HepG2 (cell line): ENCODE data around the gene FZD4. TPM values are rescaled to one million over a fixed set of nuclear protein-coding genes. Genes with fewer than 3 reads are reported as not detected.
A peak's percentile ranks its signal among the peaks of the same experiment; 100 is the strongest.

Experiments used
- AGO2 ChIP-seq: fragments of 200-400 bp; formaldehyde crosslinking; optimal IDR thresholded peaks from 2 replicates; pipeline ENCODE3; 2017; ENCODE audit warnings: mild to moderate bottlenecking, low read depth, low read length, moderate library complexity
- ATF6 ChIP-seq: sonication (generic); formaldehyde crosslinking; conservative IDR thresholded peaks from 2 replicates; pipeline ENCODE4 v1.4.0; 2020; ENCODE audit warnings: missing genetic modification reagents
- CC2D1A ChIP-seq: sonication (generic); formaldehyde crosslinking; IDR thresholded peaks from 2 replicates; pipeline ENCODE4 v1.8.1; 2023; ENCODE audit warnings: mild to moderate bottlenecking, missing genetic modification reagents
- ESRRA ChIP-seq: sonication (generic); formaldehyde crosslinking; IDR thresholded peaks from 2 replicates; pipeline ENCODE4 v1.5.1; 2020; ENCODE audit warnings: mild to moderate bottlenecking, low read depth, missing genetic modification reagents
- IKZF4 ChIP-seq: sonication (generic); formaldehyde crosslinking; IDR thresholded peaks from 2 replicates; pipeline ENCODE4 v1.5.1; 2020; ENCODE audit warnings: borderline replicate concordance, mild to moderate bottlenecking, low read depth, missing genetic modification reagents; ENCODE audit errors: not compliant biosample characterization
- MAFG ChIP-seq: sonication (generic); formaldehyde crosslinking; IDR thresholded peaks from 2 replicates; pipeline ENCODE4 v1.5.1; 2020; ENCODE audit warnings: mild to moderate bottlenecking, missing genetic modification reagents
- MTF1 ChIP-seq: sonication (generic); formaldehyde crosslinking; IDR thresholded peaks from 2 replicates; pipeline ENCODE4 v1.5.0; 2020; ENCODE audit warnings: missing genetic modification reagents
- ONECUT2 ChIP-seq: sonication (generic); formaldehyde crosslinking; IDR thresholded peaks from 2 replicates; pipeline ENCODE4 v1.4.0; 2020; ENCODE audit warnings: missing genetic modification reagents
- PATZ1 ChIP-seq: sonication (generic); formaldehyde crosslinking; IDR thresholded peaks from 2 replicates; pipeline ENCODE4 v1.4.0; 2020; ENCODE audit warnings: missing genetic modification reagents
- RBAK ChIP-seq: sonication (generic); formaldehyde crosslinking; IDR thresholded peaks from 2 replicates; pipeline ENCODE4 v1.5.1; 2020; ENCODE audit warnings: mild to moderate bottlenecking, missing genetic modification reagents
- STAG1 ChIP-seq: sonication (generic); formaldehyde crosslinking; IDR thresholded peaks from 2 replicates; pipeline ENCODE4 v1.4.0; 2020; ENCODE audit warnings: missing genetic modification reagents
- TEAD3 ChIP-seq: optimal IDR thresholded peaks from 2 replicates; pipeline ENCODE3; 2016; ENCODE audit warnings: borderline replicate concordance
- ZBTB33 ChIP-seq: sonication (generic); formaldehyde crosslinking; IDR thresholded peaks from 2 replicates; pipeline ENCODE4 v1.4.0; 2020; ENCODE audit warnings: missing genetic modification reagents
- polyA plus RNA-seq, 8 experiments: library from polyadenylated mRNA; depleted of rRNA in 3 of 8; stranded (reverse) in 7 of 8; unstranded in 1 of 8; fragments of >200 nt; fragmentation: Illumina TruSeq in 4 of 8; extraction: Trizol in 4 of 8; gene quantifications; 2 replicates each; pipeline versions ENCODE4 v1.2.1 to v1.2.3, GENCODE V29; 2011 to 2016; ENCODE audit warnings: low read depth in 4 of 8, missing spikeins in 1 of 8, mixed read lengths in 1 of 8; ENCODE audit not compliant: insufficient read depth in 1 of 8
- total RNA-seq, 5 experiments: library from RNA; depleted of rRNA; stranded (reverse); fragments of >200 nt; fragmentation: Illumina TruSeq; extraction: Trizol; gene quantifications; 2 replicates each; pipeline ENCODE4 v1.2.3, GENCODE V29; 2016; ENCODE audit warnings: low read depth in 1 of 5
- TF ChIP-seq, protein P1 (sequence below): sonication (generic); formaldehyde crosslinking; IDR thresholded peaks from 2 replicates; pipeline ENCODE4 v1.8.0; 2022; ENCODE audit warnings: missing genetic modification reagents, mild to moderate bottlenecking, inconsistent platforms, borderline replicate concordance
- TF ChIP-seq, protein P2 (sequence below): sonication (generic); formaldehyde crosslinking; IDR thresholded peaks from 2 replicates; pipeline ENCODE4 v1.4.0; 2020; ENCODE audit warnings: missing genetic modification reagents, borderline replicate concordance
- TF ChIP-seq, protein P3 (sequence below): sonication (generic); formaldehyde crosslinking; IDR thresholded peaks from 2 replicates; pipeline ENCODE4 v1.4.0; 2020; ENCODE audit warnings: mild to moderate bottlenecking, missing genetic modification reagents

The FZD4 gene
- total and polyA plus RNA-seq, 2 of the 13 experiments (the other 11 are each of a cell fraction or from before 2014, with no cell fraction given), result 46.5 to 70.4 TPM

- TF ChIP-seq, protein P1, sequence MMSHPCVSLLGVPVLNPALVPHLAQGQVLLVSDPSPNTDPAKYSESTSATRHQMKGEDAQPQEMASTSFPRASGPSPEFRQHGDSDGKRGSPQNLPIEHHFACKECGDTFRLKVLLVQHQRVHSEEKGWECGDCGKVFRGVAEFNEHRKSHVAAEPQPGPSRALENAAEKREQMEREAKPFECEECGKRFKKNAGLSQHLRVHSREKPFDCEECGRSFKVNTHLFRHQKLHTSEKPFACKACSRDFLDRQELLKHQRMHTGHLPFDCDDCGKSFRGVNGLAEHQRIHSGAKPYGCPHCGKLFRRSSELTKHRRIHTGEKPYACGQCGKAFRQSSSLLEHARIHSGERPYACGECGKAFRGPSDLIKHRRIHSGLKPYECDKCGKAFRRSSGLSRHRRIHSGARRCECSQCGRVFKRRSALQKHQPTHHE, result no peak
- TF ChIP-seq ATF6 (CRISPR knock-in tag) (0 out of 2 replicates have a peak, but pooled peaks have one; percentile 66), PATZ1 (CRISPR knock-in tag) (no peak; the same call in none of the 2 replicates), ESRRA (CRISPR knock-in tag) (peak; percentile 37; the same call in 1 of the 2 replicates), ONECUT2 (CRISPR knock-in tag) (peak; percentile 6; the same call in 1 of the 2 replicates), STAG1 (peak; percentile 26), ZBTB33 (CRISPR knock-in tag) (no peak), CC2D1A (no peak), AGO2 (no peak), TEAD3 (CRISPR knock-in tag) (peak; percentile 84), MTF1 (CRISPR knock-in tag) (no peak), IKZF4 (CRISPR knock-in tag) (no peak), RBAK (CRISPR knock-in tag) (no peak), MAFG (CRISPR knock-in tag) (no peak)
- TF ChIP-seq, protein P2, sequence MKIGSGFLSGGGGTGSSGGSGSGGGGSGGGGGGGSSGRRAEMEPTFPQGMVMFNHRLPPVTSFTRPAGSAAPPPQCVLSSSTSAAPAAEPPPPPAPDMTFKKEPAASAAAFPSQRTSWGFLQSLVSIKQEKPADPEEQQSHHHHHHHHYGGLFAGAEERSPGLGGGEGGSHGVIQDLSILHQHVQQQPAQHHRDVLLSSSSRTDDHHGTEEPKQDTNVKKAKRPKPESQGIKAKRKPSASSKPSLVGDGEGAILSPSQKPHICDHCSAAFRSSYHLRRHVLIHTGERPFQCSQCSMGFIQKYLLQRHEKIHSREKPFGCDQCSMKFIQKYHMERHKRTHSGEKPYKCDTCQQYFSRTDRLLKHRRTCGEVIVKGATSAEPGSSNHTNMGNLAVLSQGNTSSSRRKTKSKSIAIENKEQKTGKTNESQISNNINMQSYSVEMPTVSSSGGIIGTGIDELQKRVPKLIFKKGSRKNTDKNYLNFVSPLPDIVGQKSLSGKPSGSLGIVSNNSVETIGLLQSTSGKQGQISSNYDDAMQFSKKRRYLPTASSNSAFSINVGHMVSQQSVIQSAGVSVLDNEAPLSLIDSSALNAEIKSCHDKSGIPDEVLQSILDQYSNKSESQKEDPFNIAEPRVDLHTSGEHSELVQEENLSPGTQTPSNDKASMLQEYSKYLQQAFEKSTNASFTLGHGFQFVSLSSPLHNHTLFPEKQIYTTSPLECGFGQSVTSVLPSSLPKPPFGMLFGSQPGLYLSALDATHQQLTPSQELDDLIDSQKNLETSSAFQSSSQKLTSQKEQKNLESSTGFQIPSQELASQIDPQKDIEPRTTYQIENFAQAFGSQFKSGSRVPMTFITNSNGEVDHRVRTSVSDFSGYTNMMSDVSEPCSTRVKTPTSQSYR, result peak; percentile 19; the same call in 1 of the 2 replicates
- TF ChIP-seq, protein P3, sequence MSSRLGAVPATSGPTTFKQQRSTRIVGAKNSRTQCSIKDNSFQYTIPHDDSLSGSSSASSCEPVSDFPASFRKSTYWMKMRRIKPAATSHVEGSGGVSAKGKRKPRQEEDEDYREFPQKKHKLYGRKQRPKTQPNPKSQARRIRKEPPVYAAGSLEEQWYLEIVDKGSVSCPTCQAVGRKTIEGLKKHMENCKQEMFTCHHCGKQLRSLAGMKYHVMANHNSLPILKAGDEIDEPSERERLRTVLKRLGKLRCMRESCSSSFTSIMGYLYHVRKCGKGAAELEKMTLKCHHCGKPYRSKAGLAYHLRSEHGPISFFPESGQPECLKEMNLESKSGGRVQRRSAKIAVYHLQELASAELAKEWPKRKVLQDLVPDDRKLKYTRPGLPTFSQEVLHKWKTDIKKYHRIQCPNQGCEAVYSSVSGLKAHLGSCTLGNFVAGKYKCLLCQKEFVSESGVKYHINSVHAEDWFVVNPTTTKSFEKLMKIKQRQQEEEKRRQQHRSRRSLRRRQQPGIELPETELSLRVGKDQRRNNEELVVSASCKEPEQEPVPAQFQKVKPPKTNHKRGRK, result no peak
These were observed 13.9 kb downstream of the FZD4 start (continued) for GRCh38 chr11:86941077-86941870.
